ENCODE data around the gene HYLS1. TPM values are rescaled to one million over a fixed set of nuclear protein-coding genes. Genes with fewer than 3 reads are reported as not detected.
"Not testable (repeated sequence)": the region's sequence is repeated elsewhere in the genome, so short reads cannot be mapped to it uniquely, and the experiment has no call there.

HYLS1 gene, protein sequence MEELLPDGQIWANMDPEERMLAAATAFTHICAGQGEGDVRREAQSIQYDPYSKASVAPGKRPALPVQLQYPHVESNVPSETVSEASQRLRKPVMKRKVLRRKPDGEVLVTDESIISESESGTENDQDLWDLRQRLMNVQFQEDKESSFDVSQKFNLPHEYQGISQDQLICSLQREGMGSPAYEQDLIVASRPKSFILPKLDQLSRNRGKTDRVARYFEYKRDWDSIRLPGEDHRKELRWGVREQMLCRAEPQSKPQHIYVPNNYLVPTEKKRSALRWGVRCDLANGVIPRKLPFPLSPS
- 1 to 10 TPM; 2.6 to 4.9 (median 3.0) TPM for total RNA-seq

DNA sequence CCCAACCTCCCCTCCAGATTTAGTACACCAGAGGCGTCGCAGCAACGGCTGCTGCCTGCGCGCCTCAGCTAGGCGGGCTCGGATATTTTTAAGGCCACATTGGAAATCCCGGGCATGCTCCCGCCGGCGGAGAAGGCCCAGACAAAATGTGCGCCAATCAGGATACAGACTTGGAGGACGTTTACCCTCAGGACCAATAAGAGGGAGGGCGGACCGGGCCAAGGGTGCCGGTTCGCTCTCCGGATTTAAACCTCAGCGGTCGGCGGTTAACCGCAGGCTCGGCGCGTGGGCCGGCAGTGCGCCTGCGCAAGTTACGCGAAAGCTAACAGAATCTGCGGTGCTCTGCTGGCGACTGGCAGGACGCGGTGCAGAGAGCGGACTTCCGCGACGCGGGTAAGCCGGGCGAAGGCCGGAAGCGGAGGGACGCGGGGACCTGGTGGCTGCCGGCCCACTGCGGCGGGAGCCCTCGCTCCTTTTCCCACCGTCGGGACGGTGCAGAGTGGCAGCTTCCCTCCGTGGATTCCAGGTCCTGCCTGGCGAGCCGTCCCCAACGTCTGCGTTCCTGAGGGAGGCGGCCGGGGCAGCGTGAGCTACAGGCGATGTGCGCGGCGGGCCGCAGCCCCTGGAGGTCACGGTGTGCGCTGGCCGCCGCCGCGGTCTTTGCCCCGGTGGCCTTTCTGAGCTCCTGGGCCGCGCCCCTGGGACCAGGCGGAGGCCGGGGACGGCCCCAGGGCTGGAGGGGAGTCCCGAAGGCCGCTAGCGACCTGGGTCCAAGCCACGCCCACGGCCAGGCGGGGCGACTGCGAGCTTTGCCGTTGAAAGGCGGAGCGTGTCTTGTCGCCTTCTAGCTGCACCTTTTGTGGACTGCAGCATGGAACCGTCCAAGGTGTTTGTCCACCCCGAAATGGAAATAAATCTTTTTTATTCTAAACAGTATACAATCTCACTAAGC, at the start of gene HYLS1:
TSS of gene HYLS1 (plus strand) at position 296 of the 952 bp plus-strand sequence. CDS start 11,701 bp downstream, outside the sequence.
- TF ChIP-seq CTCF (IDR thresholded peaks at IDR 0.05): no peak
- DNase-seq (ENCODE audit: low spot score): peak; percentile 66
- ATAC-seq (ENCODE audit: low FRiP score): peak; percentile 99

DNA sequence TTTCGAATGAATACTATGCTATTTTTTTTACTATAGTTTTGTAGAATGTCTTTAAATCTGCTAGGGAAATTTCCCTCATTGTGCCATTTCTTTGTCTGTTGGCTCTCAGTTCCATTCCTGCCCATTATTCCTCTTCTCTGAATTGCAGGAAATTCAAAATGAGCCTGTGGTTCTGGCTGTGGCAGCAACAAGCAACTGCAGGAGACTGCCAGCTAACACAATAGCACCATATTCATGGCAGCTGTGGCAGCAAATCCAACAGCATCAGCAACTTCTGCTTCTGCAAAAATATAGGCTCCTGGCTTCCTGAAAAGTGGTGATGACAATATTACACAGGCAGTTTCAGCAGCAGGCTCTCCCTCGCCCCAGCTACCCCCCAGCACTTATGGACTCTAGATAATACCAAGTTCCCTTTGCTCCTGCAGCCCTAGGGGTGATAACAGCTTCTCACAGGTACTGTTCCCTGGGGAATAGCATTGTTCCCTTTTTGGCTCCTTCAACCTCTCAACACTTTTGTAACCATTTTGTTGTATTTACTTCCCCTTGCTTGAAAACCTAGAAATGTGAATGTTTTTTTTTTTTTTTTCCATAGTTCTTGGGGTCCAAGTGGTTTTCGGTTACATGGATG, 45.0 kb upstream of the HYLS1 start:
- DNase-seq (ENCODE audit: low spot score) (no peak), ATAC-seq (ENCODE audit: low FRiP score) (no peak)
- no peak for TF ChIP-seq CTCF (IDR thresholded peaks at IDR 0.05)

- ATAC-seq (ENCODE audit: low FRiP score) (no peak), DNase-seq (ENCODE audit: low spot score) (no peak)
- no peak for TF ChIP-seq CTCF (IDR thresholded peaks at IDR 0.05)
Measured at GRCh38 chr11:125846188-125846587, 41.3 kb upstream of the HYLS1 start.

DNA sequence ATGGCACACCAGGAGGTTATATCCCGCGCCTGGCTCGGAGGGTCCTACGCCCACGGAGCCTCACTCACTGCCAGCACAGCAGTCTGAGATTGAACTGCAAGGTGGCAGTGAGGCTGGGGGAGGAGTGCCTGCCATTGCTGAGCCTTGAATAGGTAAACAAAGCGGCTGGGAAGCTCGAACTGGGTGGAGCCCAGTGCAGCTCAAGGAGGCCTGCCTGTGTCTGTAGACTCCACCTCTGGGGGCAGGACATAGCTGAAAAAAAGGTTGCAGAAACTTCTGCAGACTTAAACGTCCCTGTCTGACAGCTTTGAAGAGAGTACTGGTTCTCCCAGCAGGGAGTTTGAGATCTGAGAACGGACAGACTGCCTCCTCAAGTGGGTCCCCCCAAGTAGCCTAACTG, 29.8 kb upstream of the HYLS1 start:
- DNase-seq (ENCODE audit: low spot score); ATAC-seq (ENCODE audit: low FRiP score): not testable (repeated sequence)

GRCh38 chr11:125862786-125863185, 24.7 kb upstream of the HYLS1 start:
- not testable (repeated sequence) for ATAC-seq (ENCODE audit: low FRiP score); DNase-seq (ENCODE audit: low spot score)

DNA sequence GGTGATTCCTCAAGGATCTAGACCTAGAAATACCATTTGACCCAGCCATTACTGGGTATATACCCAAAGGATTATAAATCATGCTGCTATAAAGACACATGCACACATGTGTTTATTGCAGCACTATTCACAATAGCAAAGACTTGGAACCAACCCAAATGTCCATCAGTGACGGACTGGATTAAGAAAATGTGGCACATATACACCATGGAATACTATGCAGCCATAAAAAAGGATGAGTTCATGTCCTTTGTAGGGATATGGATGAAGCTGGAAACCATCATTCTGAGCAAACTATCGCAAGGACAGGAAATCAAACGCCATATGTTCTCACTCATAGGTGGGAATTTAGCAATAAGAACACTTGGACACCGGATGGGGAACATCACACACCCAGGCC, 22.1 kb upstream of the HYLS1 start:
- ATAC-seq (ENCODE audit: low FRiP score); DNase-seq (ENCODE audit: low spot score): not testable (repeated sequence)

DNA sequence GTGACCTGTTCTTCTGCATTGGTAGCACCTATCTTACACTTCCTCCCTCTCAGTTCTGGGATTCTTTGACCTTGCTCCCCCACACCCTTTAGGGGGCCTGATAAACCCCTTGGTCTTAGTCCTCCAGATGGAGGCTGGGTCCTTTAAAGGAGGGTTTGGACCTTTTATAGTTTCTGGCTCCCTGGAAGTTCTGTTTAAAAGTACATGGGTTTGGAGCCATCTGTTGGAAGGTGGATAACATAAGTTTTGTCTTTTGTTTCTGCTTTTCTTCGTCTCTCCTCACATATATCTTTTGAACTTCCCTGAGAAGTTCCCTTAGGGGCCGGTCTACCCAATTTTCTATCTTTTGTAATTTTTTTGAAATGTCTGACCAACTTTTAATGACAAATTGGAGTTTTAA, 17.9 kb upstream of the HYLS1 start:
- no peak for TF ChIP-seq CTCF (IDR thresholded peaks at IDR 0.05)
- ATAC-seq (ENCODE audit: low FRiP score): no peak
- no peak for DNase-seq (ENCODE audit: low spot score)

GRCh38 chr11:125871391-125872137, 15.9 kb upstream of the HYLS1 start:
- ATAC-seq (ENCODE audit: low FRiP score): no peak
- DNase-seq (ENCODE audit: low spot score): peak; percentile 24
- no peak for TF ChIP-seq CTCF (IDR thresholded peaks at IDR 0.05)
